ENCODE results near the gene INHBC. TPM values are rescaled to one million over a fixed set of nuclear protein-coding genes. Genes with fewer than 3 reads are reported as not detected.
A peak's percentile ranks its signal among the peaks of the same experiment; 100 is the strongest.

INHBC gene
- total RNA-seq, 1 donor from 2014 or later: not detected

DNA sequence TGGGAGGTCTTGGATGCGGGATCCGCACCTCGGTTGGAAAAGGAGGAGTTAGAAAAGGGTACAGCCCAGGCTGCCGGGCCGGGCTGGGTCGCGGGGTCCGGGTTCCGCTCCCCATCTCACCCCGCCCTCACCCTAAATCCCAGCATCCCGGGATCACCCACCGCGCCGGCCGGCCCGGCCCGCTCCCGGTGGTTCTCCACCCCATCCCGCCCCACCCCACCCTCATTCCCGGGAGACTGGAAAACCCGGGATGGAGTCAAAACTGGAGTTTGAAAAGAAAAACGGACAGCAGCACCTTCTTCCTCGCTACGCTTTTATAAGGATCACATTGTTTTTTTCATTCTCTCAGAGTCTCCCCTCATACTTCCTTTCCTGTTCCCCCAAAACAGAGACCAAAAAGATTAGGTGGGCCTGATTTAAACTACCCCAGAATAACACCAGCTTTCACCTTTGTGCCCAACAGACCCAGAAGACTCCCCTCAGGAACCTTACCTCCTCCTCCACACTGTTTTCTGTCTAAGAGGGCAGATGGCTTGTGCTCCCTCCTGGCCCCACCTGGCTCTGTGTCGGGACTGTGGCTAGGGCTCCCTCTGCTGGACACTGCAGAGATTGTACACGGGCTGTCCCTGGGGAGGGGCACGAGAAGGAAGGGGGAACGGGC, 27.8 kb downstream of the INHBC start:
- DNase-seq (ENCODE audit: low read depth): peak; percentile 61
- Histone ChIP-seq H3K27me3 (ENCODE audit: control insufficient read depth, insufficient read depth, low read length) (peaks cover 11% of the 10 kb centered on the region), H3K4me3 (ENCODE audit: low read depth, low read length) (peak overlapping the region; percentile 61), H3K36me3 (ENCODE audit: control insufficient read depth, insufficient read depth, low read length) (no peaks in the 10 kb centered on the region)
- TF ChIP-seq, protein P1, sequence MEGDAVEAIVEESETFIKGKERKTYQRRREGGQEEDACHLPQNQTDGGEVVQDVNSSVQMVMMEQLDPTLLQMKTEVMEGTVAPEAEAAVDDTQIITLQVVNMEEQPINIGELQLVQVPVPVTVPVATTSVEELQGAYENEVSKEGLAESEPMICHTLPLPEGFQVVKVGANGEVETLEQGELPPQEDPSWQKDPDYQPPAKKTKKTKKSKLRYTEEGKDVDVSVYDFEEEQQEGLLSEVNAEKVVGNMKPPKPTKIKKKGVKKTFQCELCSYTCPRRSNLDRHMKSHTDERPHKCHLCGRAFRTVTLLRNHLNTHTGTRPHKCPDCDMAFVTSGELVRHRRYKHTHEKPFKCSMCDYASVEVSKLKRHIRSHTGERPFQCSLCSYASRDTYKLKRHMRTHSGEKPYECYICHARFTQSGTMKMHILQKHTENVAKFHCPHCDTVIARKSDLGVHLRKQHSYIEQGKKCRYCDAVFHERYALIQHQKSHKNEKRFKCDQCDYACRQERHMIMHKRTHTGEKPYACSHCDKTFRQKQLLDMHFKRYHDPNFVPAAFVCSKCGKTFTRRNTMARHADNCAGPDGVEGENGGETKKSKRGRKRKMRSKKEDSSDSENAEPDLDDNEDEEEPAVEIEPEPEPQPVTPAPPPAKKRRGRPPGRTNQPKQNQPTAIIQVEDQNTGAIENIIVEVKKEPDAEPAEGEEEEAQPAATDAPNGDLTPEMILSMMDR (IDR thresholded peaks at IDR 0.05; ENCODE audit: insufficient read depth, low read length, poor library complexity, severe bottlenecking): peak; percentile 97

DNA sequence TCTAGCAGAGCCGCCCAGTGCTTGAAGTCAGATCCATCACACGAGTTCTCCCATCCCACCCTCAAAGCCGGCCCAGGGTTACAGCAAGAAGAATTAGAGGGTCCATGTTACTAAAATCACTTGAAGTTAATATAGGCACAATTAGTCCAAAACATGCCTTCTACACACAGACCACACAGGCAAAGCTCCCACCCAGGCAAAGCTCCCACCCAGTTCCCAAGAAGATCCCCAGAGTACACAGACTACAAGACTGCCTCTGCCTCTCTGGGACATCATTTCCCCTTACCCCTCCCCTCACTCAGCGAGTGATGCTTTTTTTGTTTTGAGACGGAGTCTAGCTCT, 28.3 kb downstream of the INHBC start:
- peaks cover 12% of the 10 kb centered on the region for H3K27me3 ChIP-seq (ENCODE audit: control insufficient read depth, insufficient read depth, low read length)
- H3K4me3 ChIP-seq (ENCODE audit: low read depth, low read length): no peak overlapping the region
- TF ChIP-seq, protein P1 (IDR thresholded peaks at IDR 0.05; ENCODE audit: insufficient read depth, low read length, poor library complexity, severe bottlenecking): no peak
- no peaks in the 10 kb centered on the region for H3K36me3 ChIP-seq (ENCODE audit: control insufficient read depth, insufficient read depth, low read length)
- no peak for DNase-seq (ENCODE audit: low read depth)

DNA sequence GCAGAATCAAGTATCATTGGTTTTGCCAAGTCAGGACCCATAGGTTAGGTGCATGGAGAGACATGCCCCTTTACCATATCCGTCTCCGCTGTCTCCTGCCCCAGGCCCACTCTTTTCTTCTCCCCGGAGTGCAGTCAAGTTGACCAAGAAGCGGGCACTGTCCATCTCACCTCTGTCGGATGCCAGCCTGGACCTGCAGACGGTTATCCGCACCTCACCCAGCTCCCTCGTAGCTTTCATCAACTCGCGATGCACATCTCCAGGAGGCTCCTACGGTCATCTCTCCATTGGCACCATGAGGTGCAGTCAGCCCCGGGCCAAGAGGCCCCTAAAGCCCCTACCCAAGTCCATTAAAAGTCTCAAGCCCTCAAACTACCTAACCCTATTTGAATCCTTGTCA, 30.0 kb downstream of the INHBC start:
- TF ChIP-seq, protein P1 (IDR thresholded peaks at IDR 0.05; ENCODE audit: insufficient read depth, low read length, poor library complexity, severe bottlenecking): no peak
- H3K36me3 ChIP-seq (ENCODE audit: control insufficient read depth, insufficient read depth, low read length): no peaks in the 10 kb centered on the region
- no peak overlapping the region for H3K4me3 ChIP-seq (ENCODE audit: low read depth, low read length)
- H3K27me3 ChIP-seq (ENCODE audit: control insufficient read depth, insufficient read depth, low read length): peaks cover 22% of the 10 kb centered on the region
- DNase-seq (ENCODE audit: low read depth): no peak

DNA sequence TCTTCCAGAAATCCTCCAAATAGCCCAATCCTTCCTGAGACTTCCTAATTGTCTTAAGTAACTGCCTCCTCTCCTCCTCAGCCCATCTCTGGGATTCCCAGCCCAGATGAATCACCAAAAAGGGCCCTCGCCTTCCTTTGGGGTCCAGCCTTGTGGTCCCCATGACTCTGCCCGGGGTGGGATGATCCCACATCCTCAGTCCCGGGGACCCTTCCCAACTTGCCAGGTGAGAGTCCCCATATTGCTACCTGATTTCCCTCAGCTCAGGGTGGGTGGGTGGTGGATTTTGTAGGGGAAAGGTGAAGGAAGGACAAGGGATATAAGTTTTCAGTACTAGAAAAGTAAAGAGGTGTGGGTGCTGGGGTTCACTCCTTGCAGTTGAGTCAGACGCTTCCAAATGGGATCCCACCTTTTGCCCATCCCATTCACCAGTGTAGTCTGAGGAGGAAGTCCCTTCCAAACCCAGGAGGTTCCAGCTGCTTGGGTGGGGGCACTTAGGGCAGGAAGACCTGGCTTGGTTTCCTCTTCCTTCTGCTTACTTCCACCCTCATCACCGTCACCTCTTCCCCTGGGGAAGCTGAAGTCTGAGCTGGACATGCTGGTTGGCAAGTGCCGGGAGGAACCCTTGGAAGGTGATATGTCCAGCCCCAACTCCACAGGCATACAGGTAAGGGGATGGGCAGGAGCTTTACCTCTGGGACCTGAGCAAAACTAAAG, 30.6 kb downstream of the INHBC start:
- DNase-seq (ENCODE audit: low read depth): no peak
- Histone ChIP-seq H3K27me3 (ENCODE audit: control insufficient read depth, insufficient read depth, low read length) (peaks cover 24% of the 10 kb centered on the region), H3K4me3 (ENCODE audit: low read depth, low read length) (no peak overlapping the region), H3K36me3 (ENCODE audit: control insufficient read depth, insufficient read depth, low read length) (no peaks in the 10 kb centered on the region)
- TF ChIP-seq, protein P1 (IDR thresholded peaks at IDR 0.05; ENCODE audit: insufficient read depth, low read length, poor library complexity, severe bottlenecking): no peak

DNA sequence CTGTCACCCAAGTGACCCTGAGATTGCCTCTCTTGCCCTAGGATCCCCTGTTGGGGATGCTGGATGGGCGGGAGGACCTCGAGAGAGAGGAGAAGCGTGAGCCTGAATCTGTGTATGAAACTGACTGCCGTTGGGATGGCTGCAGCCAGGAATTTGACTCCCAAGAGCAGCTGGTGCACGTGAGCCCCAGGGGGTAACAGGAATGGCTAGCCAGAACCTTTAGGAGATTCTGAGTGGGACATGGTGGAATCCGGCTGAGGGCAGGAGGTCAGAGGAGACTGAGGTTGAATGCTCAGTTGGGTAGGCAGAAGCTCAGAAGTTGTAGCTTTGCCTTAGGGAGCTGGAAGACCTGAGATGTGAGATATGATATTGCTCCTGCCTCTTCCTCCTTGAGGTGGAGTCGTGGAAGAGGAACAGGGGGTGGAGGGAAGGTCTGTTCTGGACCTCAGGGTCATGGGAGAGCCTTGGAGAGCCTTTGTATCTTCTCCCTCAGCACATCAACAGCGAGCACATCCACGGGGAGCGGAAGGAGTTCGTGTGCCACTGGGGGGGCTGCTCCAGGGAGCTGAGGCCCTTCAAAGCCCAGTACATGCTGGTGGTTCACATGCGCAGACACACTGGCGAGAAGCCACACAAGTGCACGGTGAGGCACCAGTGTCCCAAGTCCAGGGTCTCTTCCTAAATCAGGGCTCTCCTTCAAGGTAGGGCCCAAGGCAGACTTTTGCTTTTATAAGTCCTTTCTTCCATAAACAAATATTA, 31.3 kb downstream of the INHBC start:
- no peak overlapping the region for H3K4me3 ChIP-seq (ENCODE audit: low read depth, low read length)
- peaks cover 29% of the 10 kb centered on the region for H3K27me3 ChIP-seq (ENCODE audit: control insufficient read depth, insufficient read depth, low read length)
- TF ChIP-seq, protein P1 (IDR thresholded peaks at IDR 0.05; ENCODE audit: insufficient read depth, low read length, poor library complexity, severe bottlenecking): no peak
- no peaks in the 10 kb centered on the region for H3K36me3 ChIP-seq (ENCODE audit: control insufficient read depth, insufficient read depth, low read length)
- DNase-seq (ENCODE audit: low read depth): no peak

Measured in kidney epithelial cell (primary cell).